GM18870 (cell line): ENCODE measurements around the gene RNF4.
"Not testable (repeated sequence)": the region's sequence is repeated elsewhere in the genome, so short reads cannot be mapped to it uniquely, and the experiment has no call there.

Source experiments
- ATAC-seq: cut with Tn5 transposase; IDR thresholded peaks from one replicate; pipeline ENCODE4 v1.9.1; 2021; ENCODE audit warnings: moderate library complexity; ENCODE audit not compliant: unreplicated experiment

The RNF4 gene

GRCh38 chr4:2485956-2486355, 17.1 kb downstream of the RNF4 start:
- no peak for ATAC-seq

DNA sequence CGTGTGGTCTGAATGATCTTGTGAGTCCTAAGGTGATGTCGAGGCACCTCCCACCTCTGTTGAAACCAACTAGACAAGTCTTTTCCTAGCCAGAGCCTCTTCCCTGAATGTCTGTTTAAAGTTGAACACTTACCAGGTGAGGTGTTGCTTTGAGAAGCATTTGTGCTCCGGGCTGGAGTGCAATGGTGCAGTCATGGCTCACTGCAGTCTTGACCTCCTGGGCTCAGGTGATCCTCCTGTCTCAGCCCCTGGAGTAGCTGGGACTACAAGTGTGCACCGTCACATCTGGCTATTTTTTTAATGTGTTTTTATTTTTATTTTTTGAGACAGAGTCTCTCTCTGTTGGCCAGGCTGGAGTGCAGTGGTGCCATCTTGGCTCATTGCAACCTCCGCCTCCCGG, 18.1 kb downstream of the RNF4 start:
- no peak for ATAC-seq

GRCh38 chr4:2487632-2488031, 18.7 kb downstream of the RNF4 start:
- peak; percentile 54 for ATAC-seq

DNA sequence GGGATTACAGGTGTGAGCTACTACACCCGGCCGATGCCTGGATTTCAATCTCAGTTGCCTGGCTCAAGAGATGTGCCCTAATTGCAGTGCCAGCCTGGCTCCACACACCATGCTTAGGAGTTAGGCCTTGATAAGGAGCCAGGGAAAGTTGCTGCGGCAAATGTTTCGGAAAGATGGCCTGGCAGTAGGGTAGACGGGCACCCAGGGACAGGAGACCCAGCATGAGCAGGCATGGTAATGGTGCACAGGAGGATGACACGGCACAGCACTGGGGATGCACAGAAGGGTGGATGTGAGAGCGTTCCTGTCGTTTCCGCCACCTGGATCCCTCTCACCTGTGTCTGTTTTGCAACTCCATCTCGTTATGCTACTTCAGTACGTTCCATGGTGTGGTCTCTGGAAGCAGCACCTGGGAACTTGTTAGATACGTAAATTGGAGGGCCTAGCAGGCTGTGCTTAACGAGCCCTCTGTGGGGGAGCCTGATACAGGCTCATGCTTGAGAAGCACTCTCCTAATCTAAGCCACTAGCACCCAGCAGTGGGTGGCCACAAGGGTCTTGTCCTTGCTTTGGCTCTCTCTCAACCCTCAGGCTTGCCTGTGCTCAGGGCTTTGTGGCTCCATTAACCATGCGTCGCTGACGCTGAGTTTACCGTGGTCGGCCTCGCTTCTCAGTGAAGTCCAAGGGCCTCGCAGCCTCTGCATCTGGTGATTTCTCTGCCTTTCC, 20.3 kb downstream of the RNF4 start:
- no peak for ATAC-seq

GRCh38 chr4:2489841-2490552, 21.1 kb downstream of the RNF4 start:
- no peak for ATAC-seq

- ATAC-seq, result no peak
These were observed 24.1 kb downstream of the RNF4 start for GRCh38 chr4:2492970-2493369.

DNA sequence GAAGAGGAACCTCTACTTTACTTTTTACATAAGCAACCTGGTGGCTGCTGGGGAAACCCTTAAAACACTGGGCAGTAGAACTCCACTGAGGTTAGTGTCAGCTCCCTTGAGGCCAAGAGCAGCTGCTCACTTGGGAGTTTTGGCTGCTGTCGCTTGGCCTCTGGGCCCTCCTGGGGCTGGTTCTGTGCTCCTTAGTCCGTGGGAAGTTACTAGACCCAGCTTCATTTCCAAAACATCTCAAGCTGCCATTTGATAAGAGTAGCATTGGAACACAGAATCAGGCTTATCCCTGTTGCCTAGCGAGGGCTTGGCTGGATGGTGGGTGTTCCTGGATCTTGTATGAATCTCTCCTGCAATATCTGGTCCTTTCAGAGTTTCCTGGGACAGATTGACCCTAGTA, 26.1 kb downstream of the RNF4 start:
- no peak for ATAC-seq

GRCh38 chr4:2497324-2497723, 28.4 kb downstream of the RNF4 start:
- ATAC-seq, result no peak

DNA sequence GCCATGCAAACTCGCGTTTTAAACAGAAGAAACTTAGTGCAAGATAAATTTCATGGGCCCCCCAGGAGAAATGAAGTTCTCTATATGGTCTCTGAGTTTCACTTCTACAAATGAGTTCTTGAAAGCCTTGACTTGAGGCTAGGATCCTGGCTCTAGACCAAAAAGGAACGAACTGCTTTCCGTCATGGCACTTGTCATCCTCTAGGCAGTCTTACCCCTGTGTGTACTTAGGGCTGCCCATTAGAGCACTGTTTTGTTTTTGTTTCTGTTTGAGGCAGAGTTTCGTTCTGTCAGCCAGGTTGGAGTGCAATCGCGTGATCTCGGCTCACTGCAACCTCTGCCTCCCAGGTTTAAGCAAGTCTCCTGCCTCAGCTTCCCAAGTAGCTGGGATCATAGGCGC, 29.0 kb downstream of the RNF4 start:
- ATAC-seq, result peak; percentile 81

GRCh38 chr4:2500547-2500946, 31.6 kb downstream of the RNF4 start:
- no peak for ATAC-seq

- no peak for ATAC-seq
These were observed 32.2 kb downstream of the RNF4 start for GRCh38 chr4:2501034-2501594.

DNA sequence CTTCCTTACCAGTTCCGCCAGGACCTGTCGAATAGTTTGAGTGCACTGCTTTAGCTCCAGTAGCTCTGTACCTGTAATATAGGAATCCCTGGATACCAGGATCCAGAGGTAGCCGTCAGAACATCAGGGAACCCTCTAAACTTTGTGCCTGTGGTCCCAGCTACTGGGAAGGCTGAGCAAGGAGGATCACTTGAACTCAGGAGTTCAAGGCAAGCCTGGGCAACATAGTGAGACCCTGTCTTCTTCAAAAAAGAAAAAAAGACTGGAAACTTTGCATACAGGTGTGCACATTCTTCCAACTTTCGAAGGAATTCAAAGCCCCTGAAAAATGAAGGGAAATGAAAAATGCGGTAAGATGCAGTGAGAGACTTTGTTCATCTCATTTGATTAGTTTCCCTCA, 34.9 kb downstream of the RNF4 start:
- ATAC-seq, result no peak

GRCh38 chr4:2507259-2507658, 38.4 kb downstream of the RNF4 start:
- ATAC-seq, result no peak

DNA sequence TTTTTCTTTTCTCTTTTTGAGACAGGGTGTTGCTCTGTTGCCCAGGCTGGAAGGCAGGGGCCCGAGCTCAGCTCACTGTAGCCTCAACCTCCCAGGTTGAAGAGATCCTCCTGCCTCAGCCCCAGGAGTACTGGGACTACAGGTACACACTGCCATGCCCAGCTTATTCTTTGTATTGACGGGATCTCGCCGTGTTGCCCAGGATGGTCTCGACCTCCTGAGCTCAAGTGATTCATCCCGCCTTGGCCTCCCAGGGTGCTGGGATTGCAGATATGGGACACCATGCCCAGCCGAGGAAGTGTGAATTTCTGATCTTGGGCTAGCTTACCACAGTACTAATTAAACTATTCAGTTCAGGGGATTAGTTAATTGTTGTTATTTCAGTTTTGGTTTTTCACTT, 38.9 kb downstream of the RNF4 start:
- ATAC-seq, result no peak

DNA sequence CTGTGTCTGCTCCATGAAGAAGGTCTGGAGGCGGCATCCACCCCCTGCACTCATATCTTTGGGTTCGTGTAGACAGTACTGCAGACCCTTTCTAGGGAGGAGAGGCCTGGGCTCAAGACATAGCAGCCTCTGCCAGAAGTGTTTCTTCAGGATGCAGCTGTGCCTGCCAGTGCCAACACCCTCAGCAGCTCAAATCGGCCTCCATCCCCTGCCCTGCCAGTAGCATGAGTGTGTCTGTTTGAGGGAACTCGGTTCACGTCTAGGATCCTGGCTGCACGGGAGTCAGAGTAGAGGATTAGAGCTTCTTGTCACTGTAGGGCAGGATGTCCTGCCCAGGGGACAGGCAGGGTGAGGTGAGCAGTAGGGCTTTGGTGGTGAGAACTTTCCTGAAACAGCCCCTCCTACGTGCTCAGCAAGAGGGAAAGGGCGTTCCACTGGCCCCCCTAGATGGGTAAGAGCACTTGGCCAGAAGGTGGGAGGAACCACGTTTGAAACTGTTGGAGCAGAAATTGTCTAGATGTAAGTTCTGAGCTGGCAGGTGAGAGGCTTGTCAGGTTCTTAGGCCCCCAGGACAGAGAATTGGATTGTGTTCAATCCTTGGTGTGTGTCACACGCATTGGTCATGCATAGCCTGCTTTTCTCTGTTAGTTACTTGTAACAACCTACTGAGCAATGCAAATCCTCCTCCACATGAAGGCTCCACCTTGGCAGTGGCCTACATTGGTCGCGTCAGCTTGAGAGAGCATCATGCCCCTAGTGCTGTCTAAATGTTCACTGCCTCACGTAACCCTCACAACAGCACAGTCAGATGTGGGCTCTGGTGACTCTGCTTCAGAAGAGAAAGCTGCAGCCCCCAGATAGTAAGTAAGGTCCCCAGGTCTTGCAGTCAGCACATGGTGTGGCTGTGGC, 41.7 kb downstream of the RNF4 start:
- ATAC-seq, result no peak

- no peak for ATAC-seq
These were observed 42.8 kb downstream of the RNF4 start for GRCh38 chr4:2511645-2512131.

DNA sequence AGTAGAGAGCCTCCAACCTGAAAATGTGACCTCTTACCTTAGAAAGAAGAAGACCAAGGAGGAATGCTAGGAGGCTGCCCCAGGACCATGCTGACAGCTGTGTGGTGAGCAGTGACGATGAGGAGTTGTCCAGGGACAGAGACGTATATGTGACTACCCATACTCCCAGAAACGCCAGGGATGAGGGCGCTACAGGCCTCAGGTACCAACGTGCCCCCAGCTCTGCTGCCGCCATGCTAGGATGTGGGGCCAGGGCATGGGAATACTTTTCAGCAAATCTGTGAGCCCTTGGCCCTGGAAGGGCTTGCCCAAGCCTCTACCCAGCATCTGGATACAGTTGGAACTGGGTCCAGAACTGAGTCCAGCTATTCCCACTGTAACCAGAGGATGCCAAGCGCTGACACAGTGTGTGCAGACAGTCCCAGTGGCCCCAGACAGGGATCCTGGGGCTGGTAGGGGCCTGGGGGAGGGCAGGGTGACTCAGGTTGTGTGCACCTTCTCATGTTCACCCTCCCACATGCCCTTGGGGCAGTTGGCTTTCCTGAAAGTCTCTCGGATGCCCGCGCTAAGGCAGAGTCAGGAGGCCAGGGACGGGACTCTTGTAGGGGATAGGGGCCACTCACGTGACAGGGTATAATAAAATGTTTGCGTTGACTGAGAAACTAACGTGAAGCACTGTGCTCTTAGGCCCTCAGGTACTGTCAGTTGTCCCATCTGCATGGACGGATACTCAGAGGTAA, 43.7 kb downstream of the RNF4 start:
- ATAC-seq, result no peak

- not testable (repeated sequence) for ATAC-seq
These were observed 45.3 kb downstream of the RNF4 start for GRCh38 chr4:2514193-2514592.

GRCh38 chr4:2514944-2515343, 46.0 kb downstream of the RNF4 start:
- ATAC-seq, result not testable (repeated sequence)

- ATAC-seq, result no peak
These were observed 47.1 kb downstream of the RNF4 start for GRCh38 chr4:2515830-2516550.
